ENCODE results near the gene PNO1.

The PNO1 gene

GRCh38 chr2:68176657-68177056, 19.0 kb downstream of the PNO1 start:
- H3K9ac ChIP-seq (ENCODE audit: low read depth, low read length, poor library complexity, severe bottlenecking), result no peak overlapping the region
- TF ChIP-seq EZH2phosphoT487 (IDR thresholded peaks at IDR 0.05; ENCODE audit: borderline replicate concordance), result no peak
- no peak for TF ChIP-seq CTCF (conservative IDR thresholded peaks at IDR 0.05; ENCODE audit: low read length)
- no peak overlapping the region for H3K4me3 ChIP-seq (ENCODE audit: low read length, poor library complexity, severe bottlenecking)
- peaks cover 5% of the 10 kb centered on the region; the same call in 1 of the 2 replicates for H3F3A ChIP-seq (ENCODE audit: low read depth)
- peaks cover 59% of the 10 kb centered on the region for H3K36me3 ChIP-seq (ENCODE audit: insufficient read depth, low read length)
- no peaks in the 10 kb centered on the region for H3K9me3 ChIP-seq (ENCODE audit: insufficient read depth, low read depth, low read length)
- H3K4me2 ChIP-seq (ENCODE audit: low read depth, low read length, poor library complexity, severe bottlenecking), result no peak overlapping the region
- H4K20me1 ChIP-seq (ENCODE audit: insufficient read depth, low read length, poor library complexity, severe bottlenecking), result peaks cover 12% of the 10 kb centered on the region
- peaks cover 12% of the 10 kb centered on the region for H3K4me1 ChIP-seq (ENCODE audit: insufficient read depth, low read length, poor library complexity, severe bottlenecking)
- no peaks in the 10 kb centered on the region for H3K79me2 ChIP-seq (ENCODE audit: insufficient read depth, low read length)
- H3K9me2 ChIP-seq (replicated peaks; ENCODE audit: low read depth, low read length), result no peaks in the 10 kb centered on the region
- no peak overlapping the region for H2AFZ ChIP-seq (ENCODE audit: low read length)
- H3K27me3 ChIP-seq (ENCODE audit: insufficient read depth, low read length, poor library complexity, severe bottlenecking), result no peaks in the 10 kb centered on the region

DNA sequence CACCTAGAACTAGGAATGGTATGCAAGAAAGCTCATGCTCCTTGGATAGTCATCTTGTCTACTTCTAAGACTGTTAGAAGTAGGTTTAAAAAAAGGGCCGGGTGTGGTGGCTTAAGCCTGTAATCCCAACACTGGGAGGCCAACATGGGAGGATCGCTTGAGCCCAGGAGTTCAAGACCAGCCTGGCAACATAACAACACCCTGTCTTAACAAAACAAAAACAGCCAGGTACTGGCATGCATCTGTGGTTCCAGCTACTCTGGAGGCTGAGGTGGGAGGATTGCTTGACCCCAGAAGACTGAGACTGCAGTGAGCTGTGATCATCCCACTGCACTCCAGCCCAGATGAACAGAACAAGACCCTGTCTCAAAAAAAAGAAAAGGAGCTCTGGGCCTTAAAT, 19.9 kb downstream of the PNO1 start:
- Histone ChIP-seq H3K36me3 (ENCODE audit: insufficient read depth, low read length) (peaks cover 63% of the 10 kb centered on the region), H2AFZ (ENCODE audit: low read length) (no peak overlapping the region), H3K4me2 (ENCODE audit: low read depth, low read length, poor library complexity, severe bottlenecking) (no peak overlapping the region), H3K4me1 (ENCODE audit: insufficient read depth, low read length, poor library complexity, severe bottlenecking) (peaks cover 12% of the 10 kb centered on the region), H3F3A (ENCODE audit: low read depth) (peaks cover 4% of the 10 kb centered on the region; the same call in 1 of the 2 replicates), H3K9ac (ENCODE audit: low read depth, low read length, poor library complexity, severe bottlenecking) (no peak overlapping the region), H3K9me2 (replicated peaks; ENCODE audit: low read depth, low read length) (no peaks in the 10 kb centered on the region), H3K9me3 (ENCODE audit: insufficient read depth, low read depth, low read length) (no peaks in the 10 kb centered on the region), H4K20me1 (ENCODE audit: insufficient read depth, low read length, poor library complexity, severe bottlenecking) (peaks cover 12% of the 10 kb centered on the region), H3K27me3 (ENCODE audit: insufficient read depth, low read length, poor library complexity, severe bottlenecking) (no peaks in the 10 kb centered on the region), H3K79me2 (ENCODE audit: insufficient read depth, low read length) (no peaks in the 10 kb centered on the region), H3K4me3 (ENCODE audit: low read length, poor library complexity, severe bottlenecking) (no peak overlapping the region)
- no peak for TF ChIP-seq EZH2phosphoT487 (IDR thresholded peaks at IDR 0.05; ENCODE audit: borderline replicate concordance)
- no peak for TF ChIP-seq CTCF (conservative IDR thresholded peaks at IDR 0.05; ENCODE audit: low read length)

GRCh38 chr2:68178432-68178831, 20.7 kb downstream of the PNO1 start:
- peaks cover 12% of the 10 kb centered on the region for H4K20me1 ChIP-seq (ENCODE audit: insufficient read depth, low read length, poor library complexity, severe bottlenecking)
- no peaks in the 10 kb centered on the region; the same call in 1 of the 2 replicates for H3K79me2 ChIP-seq (ENCODE audit: insufficient read depth, low read length)
- TF ChIP-seq EZH2phosphoT487 (IDR thresholded peaks at IDR 0.05; ENCODE audit: borderline replicate concordance), result no peak
- TF ChIP-seq CTCF (conservative IDR thresholded peaks at IDR 0.05; ENCODE audit: low read length), result no peak
- H2AFZ ChIP-seq (ENCODE audit: low read length), result no peak overlapping the region
- H3K4me1 ChIP-seq (ENCODE audit: insufficient read depth, low read length, poor library complexity, severe bottlenecking), result peaks cover 5% of the 10 kb centered on the region
- no peaks in the 10 kb centered on the region for H3F3A ChIP-seq (ENCODE audit: low read depth)
- H3K9ac ChIP-seq (ENCODE audit: low read depth, low read length, poor library complexity, severe bottlenecking), result no peak overlapping the region
- H3K9me2 ChIP-seq (replicated peaks; ENCODE audit: low read depth, low read length), result no peaks in the 10 kb centered on the region
- no peak overlapping the region for H3K4me2 ChIP-seq (ENCODE audit: low read depth, low read length, poor library complexity, severe bottlenecking)
- no peaks in the 10 kb centered on the region for H3K9me3 ChIP-seq (ENCODE audit: insufficient read depth, low read depth, low read length)
- peaks cover 72% of the 10 kb centered on the region for H3K36me3 ChIP-seq (ENCODE audit: insufficient read depth, low read length)
- no peaks in the 10 kb centered on the region for H3K27me3 ChIP-seq (ENCODE audit: insufficient read depth, low read length, poor library complexity, severe bottlenecking)
- H3K4me3 ChIP-seq (ENCODE audit: low read length, poor library complexity, severe bottlenecking), result no peak overlapping the region

All from Loucy (cell line).